Omental fat pad (tissue), 4 donors: ENCODE measurements around the gene SLC27A2. TPM values are rescaled to one million over a fixed set of nuclear protein-coding genes. Genes with fewer than 3 reads are reported as not detected.

ENCODE experiments used
- ATAC-seq: fragments of 150-250 bp; one replicate; pipeline ENCODE4 v1.9.1; 2016; ENCODE audit warnings: mild to moderate bottlenecking, moderate library complexity; ENCODE audit not compliant: low FRiP score
- DNase-seq: peaks from one replicate; pipeline ENCODE4 v3.0.0-alpha.2; 2019; ENCODE audit warnings: low spot score
- total RNA-seq, 4 donors: library from RNA; depleted of rRNA; stranded (reverse); fragments of >200 nt; gene quantifications; one replicate each; pipeline ENCODE4 v1.1.0, GENCODE V29; 2016
- TF ChIP-seq, protein P1 (sequence below), 3 donors: fragments of 450-650 bp; IDR thresholded peaks; one replicate each; pipeline ENCODE4 v1.5.1; 2016 to 2017; ENCODE audit warnings: antibody characterized with exemption in 3 of 3, mild to moderate bottlenecking in 3 of 3, moderate library complexity in 2 of 3

SLC27A2 gene
- total RNA-seq, 4 donors from 2014 or later = 1.6 to 11.4 (median 5.5) TPM

DNA sequence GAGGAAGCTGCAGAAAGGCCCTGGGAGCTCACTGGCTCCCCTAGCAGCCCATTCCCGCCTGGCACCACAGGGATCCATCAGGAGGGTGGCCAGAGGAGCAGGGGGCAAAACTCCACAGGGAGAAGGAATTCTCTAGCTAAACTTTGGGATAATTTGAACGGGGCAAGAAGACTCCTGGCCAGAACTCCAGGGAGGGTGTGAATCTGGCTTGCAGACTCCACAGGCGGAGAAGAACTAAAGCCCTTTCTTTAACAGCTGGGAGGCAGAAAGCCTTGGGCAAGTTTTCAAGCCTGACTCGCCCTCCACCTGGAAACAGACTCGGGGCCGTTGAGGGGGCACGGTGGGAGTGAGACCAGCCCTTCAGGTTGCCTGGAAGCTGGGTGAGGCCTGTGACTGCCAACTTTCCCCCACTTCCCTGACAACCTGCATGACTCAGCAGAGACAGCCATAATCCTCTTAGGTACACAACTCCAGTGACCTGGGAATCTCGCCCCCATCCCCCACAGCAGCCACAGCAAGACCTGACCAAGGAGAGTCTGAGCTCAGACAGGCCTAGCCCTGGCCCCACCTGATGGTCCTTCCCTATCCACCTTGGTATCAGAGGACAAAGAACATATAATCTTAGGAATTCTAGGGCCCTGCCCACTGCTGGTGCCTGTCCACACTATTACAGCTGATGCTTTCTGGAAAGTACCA, 28.6 kb downstream of the SLC27A2 start:
- TF ChIP-seq, protein P1, sequence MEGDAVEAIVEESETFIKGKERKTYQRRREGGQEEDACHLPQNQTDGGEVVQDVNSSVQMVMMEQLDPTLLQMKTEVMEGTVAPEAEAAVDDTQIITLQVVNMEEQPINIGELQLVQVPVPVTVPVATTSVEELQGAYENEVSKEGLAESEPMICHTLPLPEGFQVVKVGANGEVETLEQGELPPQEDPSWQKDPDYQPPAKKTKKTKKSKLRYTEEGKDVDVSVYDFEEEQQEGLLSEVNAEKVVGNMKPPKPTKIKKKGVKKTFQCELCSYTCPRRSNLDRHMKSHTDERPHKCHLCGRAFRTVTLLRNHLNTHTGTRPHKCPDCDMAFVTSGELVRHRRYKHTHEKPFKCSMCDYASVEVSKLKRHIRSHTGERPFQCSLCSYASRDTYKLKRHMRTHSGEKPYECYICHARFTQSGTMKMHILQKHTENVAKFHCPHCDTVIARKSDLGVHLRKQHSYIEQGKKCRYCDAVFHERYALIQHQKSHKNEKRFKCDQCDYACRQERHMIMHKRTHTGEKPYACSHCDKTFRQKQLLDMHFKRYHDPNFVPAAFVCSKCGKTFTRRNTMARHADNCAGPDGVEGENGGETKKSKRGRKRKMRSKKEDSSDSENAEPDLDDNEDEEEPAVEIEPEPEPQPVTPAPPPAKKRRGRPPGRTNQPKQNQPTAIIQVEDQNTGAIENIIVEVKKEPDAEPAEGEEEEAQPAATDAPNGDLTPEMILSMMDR (IDR thresholded peaks at IDR 0.05) = no peak

DNA sequence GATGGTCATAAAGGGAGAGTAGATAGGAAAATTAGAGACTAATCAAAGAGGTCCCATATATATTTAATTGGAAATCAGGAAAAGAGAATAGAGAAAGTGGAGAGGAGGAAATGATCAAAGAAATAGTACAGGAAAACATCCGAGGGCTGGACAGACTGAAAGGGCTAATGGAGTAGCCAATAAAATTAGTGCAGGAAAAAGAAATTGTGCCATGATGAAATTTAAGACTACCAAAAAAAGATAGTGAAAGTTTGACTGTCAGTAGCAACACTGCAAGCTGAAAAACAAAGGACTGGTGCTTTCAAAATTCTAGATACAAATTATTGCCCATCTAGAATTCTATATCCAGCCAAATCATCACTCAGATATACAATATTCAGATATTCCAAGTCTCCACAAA, 36.3 kb downstream of the SLC27A2 start:
- DNase-seq (no peak), ATAC-seq (no peak)
- TF ChIP-seq, protein P1 (IDR thresholded peaks at IDR 0.05) = no peak

More for the DNA sequence above, 28.6 kb downstream of the SLC27A2 start:
- ATAC-seq (no peak), DNase-seq (no peak)

DNA sequence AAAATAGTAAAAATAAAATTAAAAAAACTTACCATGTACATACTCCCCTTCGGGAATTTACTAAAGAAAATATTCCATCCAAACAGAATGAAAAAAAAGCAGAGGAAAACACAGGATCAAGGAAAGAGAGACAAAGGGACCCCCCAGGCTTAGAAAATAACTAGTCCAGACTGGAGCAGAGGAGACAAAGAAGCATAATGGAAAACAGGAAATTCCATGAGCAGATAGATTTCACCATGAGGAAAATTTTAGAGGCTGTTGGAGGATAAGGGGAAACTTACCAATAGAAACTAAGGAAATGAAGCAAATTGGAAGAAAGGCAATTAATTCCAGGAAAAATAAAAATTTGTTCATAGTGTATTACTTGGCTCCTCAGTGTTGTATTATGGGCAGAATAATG, 36.7 kb downstream of the SLC27A2 start:
- TF ChIP-seq, protein P1 (IDR thresholded peaks at IDR 0.05) = no peak
- ATAC-seq (no peak), DNase-seq (no peak)

DNA sequence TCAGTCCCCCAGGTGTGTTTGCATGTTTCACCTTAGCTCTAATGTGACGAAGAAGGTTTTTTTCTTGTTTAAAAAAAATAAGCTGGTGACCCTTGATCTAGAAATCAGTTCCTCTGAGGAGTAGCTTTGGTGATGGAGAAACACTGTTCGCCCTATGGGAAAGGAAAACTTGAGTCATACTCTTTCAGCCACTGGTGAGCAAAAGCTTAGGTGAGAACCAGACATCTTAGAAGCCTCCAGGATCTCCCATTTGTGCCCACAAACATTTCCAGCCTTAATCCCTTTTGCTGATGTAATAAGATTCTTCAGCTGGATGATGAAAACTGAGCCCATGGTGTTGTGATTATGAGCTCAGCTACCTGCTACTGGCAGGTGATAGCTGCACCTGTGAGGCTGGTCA, 37.8 kb downstream of the SLC27A2 start:
- no peak for DNase-seq
- ATAC-seq = no peak
- TF ChIP-seq, protein P1 (IDR thresholded peaks at IDR 0.05) = no peak

DNA sequence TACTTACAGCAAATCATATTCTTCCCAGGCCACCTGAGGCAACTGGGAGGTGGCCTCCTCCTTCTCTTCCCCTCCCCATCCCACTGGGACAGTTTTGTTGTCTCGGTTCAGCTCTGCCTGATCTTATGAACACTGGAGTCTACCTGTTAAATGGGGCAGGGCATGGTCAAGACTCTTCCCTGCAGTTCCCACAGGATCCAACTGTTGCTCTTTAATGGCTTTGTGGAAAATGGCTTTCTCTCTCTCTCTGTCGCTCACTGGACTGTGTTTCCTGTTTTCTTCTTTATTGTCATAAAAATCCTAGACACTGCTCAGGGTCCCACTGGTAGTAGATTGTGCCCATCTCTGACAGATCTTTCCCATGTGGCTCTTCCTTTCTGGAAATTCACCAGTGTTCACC, 40.2 kb downstream of the SLC27A2 start:
- ATAC-seq = no peak
- TF ChIP-seq, protein P1 (IDR thresholded peaks at IDR 0.05) = no peak
- no peak for DNase-seq

DNA sequence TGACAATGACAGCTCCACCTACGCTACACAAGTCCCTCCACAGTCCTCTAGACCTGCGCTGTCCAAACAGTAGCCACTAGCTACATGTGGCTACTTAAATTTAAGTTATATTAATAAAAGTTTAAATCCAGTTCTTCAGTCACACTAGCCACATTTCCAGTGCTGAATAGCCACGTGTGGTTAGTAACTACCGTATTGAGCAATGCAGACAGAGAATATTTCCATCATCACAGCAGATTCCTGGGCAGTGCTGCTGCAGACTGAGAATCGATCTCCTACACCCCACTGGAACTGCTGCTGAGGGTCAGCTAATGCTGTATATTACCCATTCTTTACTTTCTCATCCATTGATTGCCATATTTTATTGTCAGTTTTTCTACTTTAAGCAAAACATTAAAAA, 42.6 kb downstream of the SLC27A2 start:
- TF ChIP-seq, protein P1 (IDR thresholded peaks at IDR 0.05) = no peak
- DNase-seq (no peak), ATAC-seq (no peak)

DNA sequence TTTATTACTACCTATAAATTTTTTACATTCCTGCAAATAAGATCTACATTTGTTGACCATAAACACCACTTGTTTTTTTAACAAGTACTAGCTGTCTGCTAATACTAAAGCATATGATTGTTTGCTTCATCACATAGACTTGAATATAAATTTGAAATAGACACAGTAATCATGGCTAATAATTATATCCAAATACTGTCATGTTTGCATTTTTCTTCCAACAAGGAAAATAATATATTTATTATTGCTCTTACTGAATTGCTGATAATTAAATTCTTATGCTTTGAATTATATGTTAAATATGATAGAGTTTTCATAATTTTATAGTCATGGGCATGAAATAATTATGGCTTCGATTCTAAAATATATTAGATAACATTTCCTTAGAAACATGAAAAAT, 43.1 kb downstream of the SLC27A2 start:
- TF ChIP-seq, protein P1 (IDR thresholded peaks at IDR 0.05) = no peak
- DNase-seq = no peak
- no peak for ATAC-seq
